ENCODE results near the gene NPTN. TPM values are rescaled to one million over a fixed set of nuclear protein-coding genes. Genes with fewer than 3 reads are reported as not detected.

NPTN gene
- total RNA-seq, 2 donors from 2014 or later, result 111 to 159 TPM

DNA sequence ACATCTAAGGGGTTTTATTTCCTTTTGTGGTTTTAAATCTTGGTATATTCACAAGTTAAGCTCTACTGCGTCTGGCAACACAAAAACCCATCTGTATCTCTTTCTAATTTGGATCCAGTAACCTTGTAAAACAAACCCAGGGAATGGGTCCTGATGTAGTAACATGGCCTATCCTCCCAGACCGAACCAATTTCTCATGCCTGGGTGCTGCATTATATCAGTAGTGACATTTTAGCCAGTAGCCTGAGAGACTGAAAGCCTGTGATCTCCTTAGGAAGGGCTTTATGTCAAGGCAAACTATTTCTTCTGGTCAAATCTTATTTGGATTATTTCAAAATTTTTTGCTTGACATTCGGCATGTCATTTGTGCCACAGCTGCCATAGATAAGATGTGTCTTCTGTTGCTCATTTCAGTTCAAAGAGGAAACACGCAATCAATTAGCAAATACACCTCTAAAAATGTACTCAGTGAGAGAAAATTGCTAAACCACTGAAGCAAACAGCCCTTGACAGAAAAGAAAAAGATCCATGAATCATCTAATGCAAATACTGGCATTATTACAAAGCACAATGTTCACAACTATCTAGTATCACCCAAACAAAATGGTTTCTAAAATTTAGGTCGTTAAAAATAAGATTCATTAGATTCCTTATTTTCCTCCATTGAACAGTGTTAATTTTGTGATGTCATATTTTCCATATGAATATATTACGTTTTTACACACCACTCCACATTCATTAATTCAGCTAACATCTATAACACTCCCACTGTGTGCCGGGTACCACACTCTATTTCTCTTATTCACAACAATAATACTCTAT is 4.0 kb downstream of the NPTN start:
- intact Hi-C loops (cut with DNase I), result no loop called here
- no peaks in the 10 kb centered on the region for H3K9me3 ChIP-seq
- H3K4me1 ChIP-seq, result peaks cover 26% of the 10 kb centered on the region
- no peaks in the 10 kb centered on the region for H3K36me3 ChIP-seq
- H3K27me3 ChIP-seq, result no peaks in the 10 kb centered on the region
- no peak overlapping the region for H3K9ac ChIP-seq (ENCODE audit: low read depth in 2 of 2, low read length in 2 of 2)
- no peak overlapping the region for H3K4me3 ChIP-seq
- TF ChIP-seq, protein P1, sequence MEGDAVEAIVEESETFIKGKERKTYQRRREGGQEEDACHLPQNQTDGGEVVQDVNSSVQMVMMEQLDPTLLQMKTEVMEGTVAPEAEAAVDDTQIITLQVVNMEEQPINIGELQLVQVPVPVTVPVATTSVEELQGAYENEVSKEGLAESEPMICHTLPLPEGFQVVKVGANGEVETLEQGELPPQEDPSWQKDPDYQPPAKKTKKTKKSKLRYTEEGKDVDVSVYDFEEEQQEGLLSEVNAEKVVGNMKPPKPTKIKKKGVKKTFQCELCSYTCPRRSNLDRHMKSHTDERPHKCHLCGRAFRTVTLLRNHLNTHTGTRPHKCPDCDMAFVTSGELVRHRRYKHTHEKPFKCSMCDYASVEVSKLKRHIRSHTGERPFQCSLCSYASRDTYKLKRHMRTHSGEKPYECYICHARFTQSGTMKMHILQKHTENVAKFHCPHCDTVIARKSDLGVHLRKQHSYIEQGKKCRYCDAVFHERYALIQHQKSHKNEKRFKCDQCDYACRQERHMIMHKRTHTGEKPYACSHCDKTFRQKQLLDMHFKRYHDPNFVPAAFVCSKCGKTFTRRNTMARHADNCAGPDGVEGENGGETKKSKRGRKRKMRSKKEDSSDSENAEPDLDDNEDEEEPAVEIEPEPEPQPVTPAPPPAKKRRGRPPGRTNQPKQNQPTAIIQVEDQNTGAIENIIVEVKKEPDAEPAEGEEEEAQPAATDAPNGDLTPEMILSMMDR (IDR thresholded peaks at IDR 0.05), result no peak
- H3K27ac ChIP-seq, result peak overlapping the region; percentile 38
- no peak for DNase-seq

DNA sequence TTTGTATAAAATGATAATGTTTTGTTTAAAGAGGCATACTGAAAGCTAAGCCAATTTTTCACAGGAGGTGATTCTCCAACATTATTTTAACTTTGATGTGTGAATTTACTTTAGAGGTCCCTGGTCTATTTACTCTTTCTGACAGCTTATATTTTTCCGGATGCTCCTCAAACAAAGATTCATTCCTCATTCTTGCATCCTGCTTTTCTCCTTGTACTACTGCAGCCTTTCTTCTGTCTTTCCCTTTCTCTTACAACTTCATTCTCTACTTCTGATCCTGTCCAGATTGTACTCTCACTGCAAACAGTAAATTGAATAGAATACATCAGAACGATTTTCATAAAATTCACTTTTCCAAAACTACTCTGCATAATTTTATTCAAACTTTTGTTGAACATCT is 5.1 kb downstream of the NPTN start:
- Histone ChIP-seq H3K4me1 (peaks cover 22% of the 10 kb centered on the region), H3K4me3 (no peak overlapping the region), H3K36me3 (no peaks in the 10 kb centered on the region), H3K9ac (ENCODE audit: low read depth in 2 of 2, low read length in 2 of 2) (no peak overlapping the region), H3K9me3 (no peaks in the 10 kb centered on the region), H3K27ac (no peak overlapping the region), H3K27me3 (no peaks in the 10 kb centered on the region)
- TF ChIP-seq, protein P1 (IDR thresholded peaks at IDR 0.05), result no peak
- DNase-seq, result no peak
- intact Hi-C loops (cut with DNase I), result no loop called here

DNA sequence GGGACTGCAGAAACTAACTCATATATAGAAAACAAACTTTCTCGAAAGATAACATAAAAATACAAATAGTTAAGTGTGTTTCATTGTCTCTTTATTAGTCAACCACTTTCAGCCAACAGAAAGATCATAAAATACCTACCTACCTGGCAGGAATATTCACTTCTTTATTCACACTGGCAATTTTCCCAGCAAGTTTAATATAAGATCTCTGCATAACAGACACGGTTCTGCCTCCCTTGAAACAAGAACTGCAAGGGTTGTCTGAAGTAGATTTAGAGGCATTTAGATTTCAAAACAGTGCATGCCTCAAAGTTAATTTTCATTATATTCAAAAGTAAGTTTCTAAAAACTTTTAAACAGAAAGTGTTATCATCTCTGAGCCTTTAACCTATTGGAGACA is 7.1 kb downstream of the NPTN start:
- Histone ChIP-seq H3K4me3 (no peak overlapping the region), H3K36me3 (no peaks in the 10 kb centered on the region), H3K9me3 (no peaks in the 10 kb centered on the region), H3K9ac (ENCODE audit: low read depth in 2 of 2, low read length in 2 of 2) (no peak overlapping the region), H3K4me1 (peaks cover 15% of the 10 kb centered on the region), H3K27ac (no peak overlapping the region), H3K27me3 (no peaks in the 10 kb centered on the region)
- no peak for DNase-seq
- intact Hi-C loops (cut with DNase I), result no loop called here
- TF ChIP-seq, protein P1 (IDR thresholded peaks at IDR 0.05), result no peak

DNA sequence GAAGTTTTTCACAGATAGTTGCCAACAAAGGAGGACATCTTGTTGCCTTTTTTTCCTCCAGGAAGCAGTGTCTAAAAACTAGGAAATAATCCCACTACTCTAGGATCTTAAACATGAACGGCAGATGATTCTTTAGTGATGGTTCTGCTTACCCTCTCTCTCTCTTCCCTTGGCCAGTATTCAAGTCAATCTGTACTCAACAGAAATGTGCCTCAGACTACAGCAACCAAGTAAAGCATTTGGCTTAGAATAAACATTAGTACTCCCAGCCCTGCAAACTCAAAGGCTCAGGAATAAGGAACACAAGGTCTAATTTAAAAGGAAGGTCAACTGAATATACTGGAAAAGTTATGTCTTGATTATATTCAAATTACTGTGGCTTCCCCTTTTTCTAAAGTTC is 8.7 kb downstream of the NPTN start:
- TF ChIP-seq, protein P1 (IDR thresholded peaks at IDR 0.05), result no peak
- no peak overlapping the region for H3K27ac ChIP-seq
- H3K36me3 ChIP-seq, result no peaks in the 10 kb centered on the region
- intact Hi-C loops (cut with DNase I), result no loop called here
- DNase-seq, result no peak
- peaks cover 12% of the 10 kb centered on the region for H3K4me1 ChIP-seq
- H3K27me3 ChIP-seq, result no peaks in the 10 kb centered on the region
- H3K9me3 ChIP-seq, result no peaks in the 10 kb centered on the region
- H3K4me3 ChIP-seq, result no peak overlapping the region
- H3K9ac ChIP-seq (ENCODE audit: low read depth in 2 of 2, low read length in 2 of 2), result no peak overlapping the region

DNA sequence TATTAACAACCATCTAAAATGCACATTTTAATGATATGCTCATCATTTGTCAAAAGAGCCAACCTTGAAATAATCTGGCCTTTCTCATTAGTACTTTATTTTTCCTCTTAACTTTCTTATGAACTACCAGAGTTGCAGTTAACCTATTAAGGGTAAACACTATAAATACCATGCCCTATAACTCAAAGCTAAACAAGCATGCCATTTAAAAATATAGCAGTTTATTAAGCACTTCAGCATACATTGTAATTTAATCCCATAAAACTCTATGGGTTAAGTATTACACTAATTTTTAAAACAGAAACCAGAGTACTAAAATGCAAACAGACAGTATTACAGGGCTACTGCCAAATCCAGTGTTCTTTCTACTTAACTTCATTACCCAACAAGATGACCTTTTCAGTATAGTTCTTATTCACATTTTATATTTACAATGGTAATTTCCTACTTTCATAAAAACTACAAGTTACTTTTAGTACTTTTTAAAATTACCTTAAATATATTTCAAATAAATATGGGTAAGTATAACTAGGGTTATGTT is 11.8 kb downstream of the NPTN start:
- Histone ChIP-seq H3K27ac (no peak overlapping the region), H3K4me3 (no peak overlapping the region), H3K27me3 (no peaks in the 10 kb centered on the region), H3K9ac (ENCODE audit: low read depth in 2 of 2, low read length in 2 of 2) (no peak overlapping the region), H3K9me3 (no peaks in the 10 kb centered on the region), H3K36me3 (no peaks in the 10 kb centered on the region), H3K4me1 (peaks cover 7% of the 10 kb centered on the region)
- intact Hi-C loops (cut with DNase I), result no loop called here
- DNase-seq, result no peak
- TF ChIP-seq, protein P1 (IDR thresholded peaks at IDR 0.05), result no peak
